ENCODE measurements around the gene APOL1. TPM values are rescaled to one million over a fixed set of nuclear protein-coding genes. Genes with fewer than 3 reads are reported as not detected.
A peak's percentile ranks its signal among the peaks of the same experiment; 100 is the strongest.
"Not testable (repeated sequence)": the region's sequence is repeated elsewhere in the genome, so short reads cannot be mapped to it uniquely, and the experiment has no call there.

APOL1 gene
- total and polyA plus RNA-seq, 9 of the 15 experiments (the other 6 are each of a cell fraction or from before 2014, with no cell fraction given) = 2.5 to 9.7 (median 5.6) TPM

- peaks cover 18% of the 10 kb centered on the region; the same call in 1 of the 3 replicates for H3K36me3 ChIP-seq (ENCODE audit: control insufficient read depth, insufficient read depth, low read length)
- BruUV-seq (replicated peaks); in situ Hi-C loops (cut with MboI); DNase-seq (ENCODE audit: extremely low read depth in 1 of 4, low spot score in 3 of 4); H3K4me3 ChIP-seq; intact Hi-C loops (cut with micrococcal nuclease); H2AFZ ChIP-seq (ENCODE audit: low read depth, low read length); H4K20me1 ChIP-seq (replicated peaks; ENCODE audit: control insufficient read depth, insufficient read depth, low read length); POLR2A ChIA-PET; CTCF ChIA-PET (ENCODE audit: low intra/inter-chr PET ratio); H3K9me1 ChIP-seq (ENCODE audit: control insufficient read depth, insufficient read depth, low read length); H3K27ac ChIP-seq (ENCODE audit: extremely low read depth, low read depth, low read length); H3K9ac ChIP-seq (ENCODE audit: insufficient read depth in 1 of 2, low read depth in 2 of 2, low read length in 2 of 2); H3K27me3 ChIP-seq (ENCODE audit: control insufficient read depth in 2 of 2, insufficient read depth in 2 of 2, low read length in 2 of 2); H3K9me3 ChIP-seq (replicated peaks; ENCODE audit: control insufficient read depth, insufficient read depth, low read depth, low read length); ATAC-seq: not testable (repeated sequence)
- peak; percentile 72 for FAIRE-seq
- WGBS (ENCODE audit: insufficient coverage, low coverage, missing lambda C conversion rate) = no CpG with 5 or more reads among the region's 5 CpGs
- peaks cover 39 to 46% of the 10 kb centered on the region in 2 experiments for H3K4me1 ChIP-seq (replicated peaks in 1 of 2; ENCODE audit: control insufficient read depth in 2 of 2, insufficient read depth in 2 of 2, low read length in 2 of 2)
- peak overlapping the region; percentile 41; the same call in 1 of the 2 replicates for H3K4me2 ChIP-seq (ENCODE audit: insufficient read depth, low read length)
- H3K79me2 ChIP-seq (ENCODE audit: control insufficient read depth, insufficient read depth, low read length) = peaks cover 25% of the 10 kb centered on the region
Measured at GRCh38 chr22:36255572-36255971, 2.6 kb downstream of the APOL1 start.

GRCh38 chr22:36256478-36256877 is 3.5 kb downstream of the APOL1 start:
- FAIRE-seq (no peak), ATAC-seq (no peak), DNase-seq (ENCODE audit: extremely low read depth in 1 of 4, low spot score in 3 of 4) (no peak)
- peaks cover 39 to 46% of the 10 kb centered on the region in 2 experiments for H3K4me1 ChIP-seq (replicated peaks in 1 of 2; ENCODE audit: control insufficient read depth in 2 of 2, insufficient read depth in 2 of 2, low read length in 2 of 2)
- H3K36me3 ChIP-seq (ENCODE audit: control insufficient read depth, insufficient read depth, low read length) = peaks cover 19% of the 10 kb centered on the region; the same call in 1 of the 3 replicates
- intact Hi-C loops (cut with micrococcal nuclease) = no loop called here
- no peaks in the 10 kb centered on the region for H3K9me1 ChIP-seq (ENCODE audit: control insufficient read depth, insufficient read depth, low read length)
- BruUV-seq (replicated peaks) = no TSS peak
- in situ Hi-C loops (cut with MboI) = no loop called here
- CTCF ChIA-PET (ENCODE audit: low intra/inter-chr PET ratio) = no interaction called here
- 32% methylated on average over 3 of the region's 3 CpGs for WGBS (ENCODE audit: insufficient coverage, low coverage, missing lambda C conversion rate)
- H3K9me3 ChIP-seq (replicated peaks; ENCODE audit: control insufficient read depth, insufficient read depth, low read depth, low read length) = no peaks in the 10 kb centered on the region
- 0 out of 3 replicates have a peak overlapping the region, but pooled peaks have one; percentile 7 for H3K27ac ChIP-seq (ENCODE audit: extremely low read depth, low read depth, low read length)
- no peaks in the 10 kb centered on the region for H3K27me3 ChIP-seq (ENCODE audit: control insufficient read depth in 2 of 2, insufficient read depth in 2 of 2, low read length in 2 of 2)
- H3K4me2 ChIP-seq (ENCODE audit: insufficient read depth, low read length) = peak overlapping the region; percentile 41; the same call in 1 of the 2 replicates
- H3K79me2 ChIP-seq (ENCODE audit: control insufficient read depth, insufficient read depth, low read length) = peaks cover 25% of the 10 kb centered on the region
- 0 out of 2 replicates have a peak overlapping the region, but pooled peaks have one; percentile 9 for H2AFZ ChIP-seq (ENCODE audit: low read depth, low read length)
- POLR2A ChIA-PET = no interaction called here
- H3K9ac ChIP-seq (ENCODE audit: insufficient read depth in 1 of 2, low read depth in 2 of 2, low read length in 2 of 2) = no peak overlapping the region; a peak in 1 of 4 replicates
- no peaks in the 10 kb centered on the region for H4K20me1 ChIP-seq (replicated peaks; ENCODE audit: control insufficient read depth, insufficient read depth, low read length)
- no peak overlapping the region for H3K4me3 ChIP-seq
- TF ChIP-seq ZNF431 (CRISPR knock-in tag; IDR thresholded peaks at IDR 0.05) = no peak
- TF ChIP-seq POLR3A (IDR thresholded peaks at IDR 0.05; ENCODE audit: borderline replicate concordance, extremely low read depth, insufficient read depth, insufficient read length) = no peak
- no peak for TF ChIP-seq XRCC3 (IDR thresholded peaks at IDR 0.05)
- no peak for TF ChIP-seq NKRF (IDR thresholded peaks at IDR 0.05; ENCODE audit: borderline replicate concordance)
- no peak for TF ChIP-seq PYGO2 (tag; IDR thresholded peaks at IDR 0.05)

All from K562 (cell line).